KG1 (cell line): Measurements from ENCODE around the gene ETFRF1.

ENCODE experiments used
- DNase-seq: peaks from one replicate; lab custom pipeline; 2025; lab: John Stamatoyannopoulos, UW

Gene ETFRF1

DNA sequence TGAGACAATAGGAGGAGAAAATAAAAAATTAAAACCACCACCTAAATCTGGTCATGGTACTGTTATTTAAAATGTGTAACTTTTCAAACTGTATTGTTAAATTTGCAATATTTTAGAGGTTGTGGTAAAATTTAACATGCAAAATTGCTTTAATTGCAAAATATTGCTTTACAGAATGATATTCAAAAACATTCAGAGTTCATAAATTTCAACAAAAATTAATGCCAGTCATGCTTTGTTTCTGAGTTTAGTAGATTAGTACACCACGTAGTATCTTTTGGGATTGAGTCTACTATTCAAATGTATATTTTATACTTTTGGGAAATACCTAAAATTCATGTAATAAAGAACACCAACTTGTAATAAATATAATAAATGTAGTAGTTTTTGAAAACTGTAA lies 18.3 kb downstream of the ETFRF1 start:
- DNase-seq: no peak

DNA sequence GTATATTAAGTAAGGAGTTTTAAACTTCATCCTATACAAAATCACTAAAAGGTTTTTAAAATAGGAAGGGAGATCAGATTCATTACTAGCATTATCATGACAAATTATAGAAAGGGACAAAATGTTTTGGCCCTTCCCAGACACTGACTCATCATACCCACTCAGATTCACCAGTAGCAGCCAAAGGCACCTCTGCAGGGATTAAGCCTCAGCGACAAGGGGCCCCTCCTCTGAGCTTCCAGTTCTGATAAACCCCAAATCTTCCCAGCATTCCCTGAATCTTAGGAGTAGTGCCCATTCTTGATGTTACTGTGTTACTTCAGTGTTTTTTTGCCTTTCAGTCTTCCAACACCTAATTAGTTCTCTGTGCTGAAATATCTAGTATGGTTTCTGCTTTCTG lies 41.2 kb downstream of the ETFRF1 start:
- DNase-seq: no peak

- no peak for DNase-seq
Observed at GRCh38 chr12:25236626-25237025, 41.6 kb downstream of the ETFRF1 start.

GRCh38 chr12:25241167-25242020 lies 46.4 kb downstream of the ETFRF1 start:
- peak; percentile 29 for DNase-seq

DNA sequence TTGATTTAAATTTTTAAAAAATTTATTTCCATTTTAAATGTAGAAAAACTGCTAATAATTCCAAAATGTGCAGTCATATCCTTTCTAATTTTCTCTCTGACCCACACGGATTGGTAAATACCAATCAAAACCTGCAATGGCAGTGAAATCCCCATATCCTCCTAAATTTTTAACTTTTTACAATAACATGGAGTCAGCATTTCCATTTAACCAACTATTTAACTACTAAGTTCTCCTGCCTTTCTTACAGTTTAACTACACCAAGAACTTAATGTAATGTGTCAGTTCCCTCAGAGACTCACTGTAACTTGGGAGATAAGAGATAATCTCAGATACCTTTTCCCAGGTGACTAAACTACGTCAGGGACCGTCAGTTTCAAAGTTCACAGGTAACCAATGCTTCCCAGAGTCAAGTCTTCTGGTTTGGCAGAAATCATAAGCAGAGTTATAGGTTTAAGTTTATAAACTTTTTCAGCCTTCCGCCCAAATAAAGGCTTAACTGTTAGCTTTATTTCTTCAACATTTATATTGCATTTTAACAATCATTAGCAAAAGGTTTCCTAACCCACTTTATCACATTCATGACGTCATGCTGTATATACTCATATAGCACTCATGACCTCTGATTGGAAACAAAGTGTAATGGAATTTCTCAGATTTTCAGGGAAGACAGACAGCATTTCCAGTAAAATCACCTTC lies 48.1 kb downstream of the ETFRF1 start:
- no peak for DNase-seq

- no peak for DNase-seq
Observed at GRCh38 chr12:25243680-25243990, 48.6 kb downstream of the ETFRF1 start.

GRCh38 chr12:25245491-25245890 lies 50.5 kb downstream of the ETFRF1 start:
- DNase-seq: no peak

DNA sequence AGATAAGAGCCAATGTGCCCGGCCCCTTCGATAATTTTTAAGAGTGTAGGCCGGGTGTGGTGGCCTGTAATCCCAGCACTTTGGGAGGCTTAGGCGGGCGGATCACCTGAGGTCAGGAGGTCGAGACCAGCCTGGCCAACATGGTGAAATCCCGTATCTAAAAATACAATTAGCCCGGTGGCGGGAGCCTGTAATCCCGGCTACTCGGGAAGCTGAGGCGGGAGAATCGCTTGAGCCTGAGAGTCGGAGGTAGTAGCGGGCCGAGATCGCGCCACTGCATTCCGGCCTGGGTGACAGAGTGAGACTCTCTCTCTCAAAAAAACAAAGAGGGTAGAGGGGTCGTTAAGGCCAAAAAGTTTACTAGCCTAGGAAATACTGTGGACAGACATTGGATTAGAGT lies 53.1 kb downstream of the ETFRF1 start:
- DNase-seq: no peak

GRCh38 chr12:25248732-25249131 lies 53.7 kb downstream of the ETFRF1 start:
- DNase-seq: no peak

DNA sequence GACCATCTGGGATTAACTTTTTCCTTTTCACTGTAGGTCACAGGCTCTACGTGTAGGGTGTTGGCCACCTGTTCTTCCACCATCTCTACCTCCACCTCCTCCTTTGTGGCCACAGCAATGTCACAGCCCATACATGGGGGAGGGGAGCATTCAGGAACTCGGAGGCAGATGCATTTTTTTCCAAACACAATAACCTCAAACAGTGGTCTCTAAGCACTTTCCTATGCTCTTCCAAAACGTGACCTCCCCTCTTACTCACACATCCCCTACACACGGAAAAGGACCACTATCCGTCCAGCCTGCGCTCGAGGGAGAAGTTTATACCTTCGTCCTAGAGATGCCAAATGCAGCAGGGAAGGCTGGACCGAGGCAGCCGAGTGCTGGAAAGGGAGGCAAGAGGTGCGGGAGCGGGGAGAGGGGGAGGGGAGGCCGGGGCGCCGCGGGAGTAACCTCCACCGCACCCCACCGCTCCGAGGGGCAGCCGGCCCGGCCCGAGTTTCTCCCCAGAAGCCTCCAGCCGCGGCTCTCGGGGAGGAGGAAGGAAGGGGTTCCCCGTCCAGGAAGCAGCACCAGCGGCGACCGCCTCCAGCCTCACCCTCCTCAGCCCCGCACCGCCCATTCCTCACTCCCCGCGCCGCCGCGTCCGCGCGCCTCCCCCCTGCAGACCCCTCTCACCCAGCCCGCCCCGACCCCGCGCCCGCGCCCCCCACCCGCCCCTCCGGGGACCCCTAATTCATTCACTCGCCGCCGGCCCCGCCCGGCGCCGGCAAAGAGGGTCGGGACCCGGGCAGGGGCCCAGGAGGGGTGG lies 55.1 kb downstream of the ETFRF1 start:
- no peak for DNase-seq

DNA sequence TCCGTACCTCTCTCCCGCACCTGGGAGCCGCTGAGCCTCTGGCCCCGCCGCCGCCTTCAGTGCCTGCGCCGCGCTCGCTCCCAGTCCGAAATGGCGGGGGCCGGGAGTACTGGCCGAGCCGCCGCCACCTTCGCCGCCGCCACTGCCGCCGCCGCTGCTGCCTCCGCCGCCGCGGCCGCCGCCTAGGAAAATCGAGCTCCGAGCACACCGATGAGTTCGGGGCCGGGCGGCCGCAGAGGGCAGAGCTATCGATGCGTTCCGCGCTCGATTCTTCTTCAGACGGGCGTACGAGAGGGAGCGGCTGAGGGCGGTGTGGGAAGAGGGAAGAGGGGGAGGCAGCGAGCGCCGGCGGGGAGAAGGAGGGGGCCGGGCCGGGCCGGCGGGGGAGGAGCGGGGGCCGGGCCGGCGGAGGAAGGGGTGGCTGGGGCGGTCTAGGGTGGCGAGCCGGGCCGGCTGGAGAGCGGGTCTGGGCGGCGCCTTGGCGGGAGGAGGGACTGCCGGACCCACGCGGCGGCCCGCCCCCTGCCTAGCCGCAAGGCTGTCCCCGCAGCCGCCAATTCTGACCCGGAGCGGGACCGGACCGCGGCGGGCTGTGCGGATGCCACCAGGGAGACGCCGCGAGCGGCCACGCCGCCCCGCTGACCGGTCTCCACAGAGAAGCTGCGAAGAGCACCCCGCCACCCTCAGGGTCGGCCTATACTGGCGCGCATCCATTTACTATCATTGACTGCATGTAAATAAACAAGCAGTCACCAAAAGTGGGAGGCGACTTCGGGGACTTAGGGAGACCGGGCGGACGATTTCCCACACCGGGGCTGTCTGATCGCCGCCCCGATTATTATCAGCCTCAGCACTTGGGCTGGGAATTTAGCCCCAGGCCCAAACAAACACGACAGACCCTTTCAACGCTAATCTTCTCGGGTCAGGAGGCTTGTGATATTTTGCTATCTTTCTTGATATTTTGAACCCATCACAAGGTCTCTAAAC lies 56.0 kb downstream of the ETFRF1 start, which contains the start of gene KRAS:
TSS of gene KRAS (minus strand) at position 186 of the 987 bp plus-strand sequence.
- DNase-seq: peak; percentile 74

DNA sequence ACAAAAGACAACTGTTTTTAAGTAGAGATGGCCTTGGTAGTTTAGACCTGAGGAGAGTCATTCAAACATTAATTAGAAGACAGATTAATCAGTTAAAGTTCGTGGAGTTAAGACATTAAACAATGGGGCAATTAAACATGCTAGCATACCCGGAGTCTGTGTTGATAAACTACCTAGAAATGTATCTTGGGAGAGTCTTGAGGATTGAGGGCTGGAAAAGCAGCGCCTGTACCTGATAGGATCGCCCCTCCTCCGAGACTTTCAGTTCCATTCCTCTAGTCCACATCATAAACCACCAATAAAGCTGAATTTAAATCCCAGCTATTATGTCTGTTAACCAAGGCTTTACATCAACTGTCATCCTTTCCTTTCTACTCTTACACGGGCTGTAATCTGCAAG lies 56.7 kb downstream of the ETFRF1 start:
- no peak for DNase-seq

DNA sequence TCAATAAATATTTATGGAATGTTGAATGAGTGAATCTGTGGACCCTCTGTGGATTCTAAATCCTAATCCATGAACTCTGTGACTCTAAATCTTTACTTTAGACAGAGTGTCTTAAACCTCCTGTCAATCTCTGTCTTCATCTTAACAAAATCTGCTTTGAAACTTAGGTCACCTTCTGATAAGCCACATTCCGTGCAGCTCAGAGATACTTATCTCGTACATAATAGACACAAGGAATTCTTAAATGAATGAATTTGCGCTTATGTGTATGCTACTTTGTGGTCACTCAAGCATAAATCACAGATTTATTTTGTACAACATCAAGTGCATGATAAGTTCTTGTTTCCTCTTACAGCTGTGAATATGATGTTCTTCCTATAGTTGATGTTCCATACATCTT lies 57.9 kb downstream of the ETFRF1 start:
- DNase-seq: no peak

DNA sequence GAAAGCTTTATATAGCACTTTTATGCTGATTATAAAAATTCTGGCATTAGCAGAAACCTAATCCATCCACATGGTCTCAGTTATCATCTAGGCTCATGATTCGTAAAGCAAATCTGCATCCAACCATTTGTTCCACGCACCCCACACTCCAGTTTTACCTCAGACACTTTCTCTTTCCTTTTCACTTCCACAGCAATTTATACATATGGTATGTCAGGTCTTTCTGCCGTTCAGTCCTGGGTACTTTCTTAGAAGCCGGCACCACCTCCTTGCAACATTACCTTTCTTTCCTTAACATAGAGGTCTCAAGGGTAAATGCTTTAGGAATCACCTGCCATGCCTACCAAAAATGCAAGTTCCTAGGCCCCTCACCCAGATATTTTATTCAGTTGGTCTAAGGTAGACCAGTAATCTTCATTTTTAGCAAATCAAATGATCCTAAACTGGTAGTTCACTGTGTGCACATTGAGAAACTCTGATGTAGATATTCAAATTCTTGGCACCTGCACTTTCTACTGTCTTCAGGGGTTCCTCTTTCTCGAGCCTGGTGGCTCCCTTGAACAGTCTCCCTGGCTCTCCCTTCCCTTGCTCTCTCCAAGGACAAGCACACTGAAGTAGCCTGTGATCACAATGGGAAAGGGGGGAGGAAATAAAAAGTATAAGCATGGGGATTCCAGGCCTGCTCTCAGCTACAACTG lies 58.5 kb downstream of the ETFRF1 start:
- DNase-seq: no peak

DNA sequence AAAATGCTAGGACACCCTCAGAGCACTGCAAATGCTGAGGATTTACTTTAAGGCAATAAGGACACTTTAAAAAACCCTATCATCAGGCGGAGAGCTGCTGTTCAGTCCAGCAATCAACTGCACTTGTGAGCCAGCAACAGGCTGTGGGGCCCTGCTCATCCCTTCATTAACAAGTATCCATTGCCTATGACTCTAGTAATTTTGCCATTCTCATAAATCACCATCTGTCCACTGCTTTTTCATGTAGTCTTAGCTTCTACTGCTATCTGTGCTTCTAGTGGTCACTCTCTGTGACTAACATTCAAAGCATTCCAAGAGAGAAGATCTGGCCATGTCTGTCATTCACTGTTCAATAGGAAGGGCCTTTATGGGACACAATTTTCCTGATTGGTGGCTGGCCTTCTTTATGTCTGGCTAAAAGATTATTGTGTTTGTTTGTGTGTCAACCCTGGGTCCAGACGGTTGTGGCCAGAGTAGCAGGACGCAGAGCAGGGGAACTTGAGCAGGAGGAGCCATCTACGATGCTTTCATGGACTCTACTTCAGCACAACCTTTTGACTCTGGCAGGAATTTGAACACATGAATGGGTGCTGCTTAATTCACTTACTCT lies 59.3 kb downstream of the ETFRF1 start:
- no peak for DNase-seq
